Stomach (tissue), 9 donors: ENCODE data around the gene ATXN2. TPM values are rescaled to one million over a fixed set of nuclear protein-coding genes. Genes with fewer than 3 reads are reported as not detected.

Source experiments
- DNase-seq, 2 donors: peaks; one replicate each; pipeline versions ENCODE4 v3.0.0 to v3.0.0-alpha.2; 2013 to 2019
- H3K27ac ChIP-seq, 5 donors: fragments of 200-600 bp in 4 of 5; sonication (generic) in 4 of 5; one replicate each; pipeline ENCODE4 v1.5.1; 2013 to 2019; ENCODE audit warnings: mild to moderate bottlenecking in 1 of 5, moderate library complexity in 1 of 5
- H3K27me3 ChIP-seq, 3 donors: fragments of 200-600 bp; sonication (generic); one replicate each; pipeline ENCODE4 v1.5.1; 2017 to 2019; ENCODE audit warnings: mixed run types in 1 of 3
- H3K36me3 ChIP-seq, 4 donors: fragments of 200-600 bp; sonication (generic); 1 replicate in 3 of 4; 2 replicates in 1 of 4; pipeline ENCODE4 v1.5.1; 2016 to 2019
- H3K4me1 ChIP-seq, 4 donors: fragments of 200-600 bp; sonication (generic); one replicate each; pipeline ENCODE4 v1.5.1; 2016 to 2019
- H3K4me3 ChIP-seq, 4 donors: fragments of 200-600 bp; sonication (generic) in 3 of 4; one replicate each; pipeline ENCODE4 v1.5.1; 2016 to 2019; ENCODE audit warnings: mild to moderate bottlenecking in 1 of 4
- H3K9me3 ChIP-seq, 4 donors: fragments of 200-600 bp; sonication (generic); one replicate each; pipeline ENCODE4 v1.5.1; 2016 to 2019
- CTCF ChIP-seq, 7 experiments: fragments of 450-650 bp in 4 of 7; fragments of 200-600 bp in 3 of 7; sonication (generic) in 3 of 7; IDR thresholded peaks; one replicate each; pipeline ENCODE4 v1.5.1; 2016 to 2019; ENCODE audit warnings: antibody characterized with exemption in 7 of 7, control low read depth in 2 of 7, mild to moderate bottlenecking in 1 of 7
- EP300 ChIP-seq: sonication (generic); formaldehyde crosslinking; IDR thresholded peaks from one replicate; pipeline ENCODE4 v1.6.1; 2017; ENCODE audit warnings: antibody characterized with exemption
- POLR2A ChIP-seq, 4 donors: fragments of 450-650 bp; IDR thresholded peaks; one replicate each; pipeline ENCODE4 v1.6.1; 2016; ENCODE audit warnings: antibody characterized with exemption in 4 of 4, control low read depth in 2 of 4, mild to moderate bottlenecking in 1 of 4, moderate library complexity in 1 of 4
- POLR2AphosphoS5 ChIP-seq, 3 donors: sonication (generic); formaldehyde crosslinking; IDR thresholded peaks; one replicate each; pipeline ENCODE4 v1.6.1; 2016; ENCODE audit warnings: antibody characterized with exemption in 3 of 3
- WGBS, 5 donors: extraction: QIAGEN DNeasy Blood & Tissue Kit in 3 of 5; methylation state at CpG; one replicate each; pipeline versions ENCODE4 v1.1.5 to v1.1.7; 2013 to 2018; 5-methylcytosine and 5-hydroxymethylcytosine counted together
- intact Hi-C: fragments of 100-400 bp; cut with DNase I; formaldehyde crosslinking; loops from one replicate; pipeline ENCODE4 v1.15.1; 2023; ENCODE audit warnings: low total_unique reads
- polyA plus RNA-seq, 3 donors: library from polyadenylated mRNA; stranded (reverse); fragments of 200-250 nt; gene quantifications; one replicate each; pipeline ENCODE4 v1.2.3, GENCODE V29; 2013
- total RNA-seq, 5 donors: library from RNA; depleted of rRNA; stranded (reverse); fragments of >200 nt; gene quantifications; one replicate each; pipeline versions ENCODE4 v1.1.0 to v1.2.3, GENCODE V29; 2014 to 2016
- donor health status: healthy with polysubstance abuse.
- donor health status: Bipolar disorder and iron deficiency.
- donor health status: healthy.

The ATXN2 gene
- total and polyA plus RNA-seq, 8 donors: 11.1 to 131 (median 61.2) TPM

- Histone ChIP-seq H3K4me3 (no peak overlapping the region), H3K4me1 (peaks cover 38 to 100% (median 83%) of the 10 kb centered on the region in 4 donors), H3K27me3 (no peaks in the 10 kb centered on the region), H3K9me3 (no peaks in the 10 kb centered on the region), H3K27ac (peak overlapping the region in 4 of 5 donors; percentile 25 to 81 (median 74)), H3K36me3 (peaks cover 12 to 73% (median 61%) of the 10 kb centered on the region in 4 donors)
- WGBS, 5 donors: 80 to 84% (median 81%) methylated on average over 6 to 10 of the region's 10 CpGs
- TF ChIP-seq EP300 (no peak), POLR2A (IDR thresholded peaks at IDR 0.05) (no peak), POLR2AphosphoS5 (IDR thresholded peaks at IDR 0.05) (no peak), CTCF (IDR thresholded peaks at IDR 0.05) (no peak)
- intact Hi-C loops: no loop called here
- DNase-seq: no peak
These were observed 156.6 kb downstream of the ATXN2 start for GRCh38 chr12:111442301-111443045.

- Histone ChIP-seq H3K27ac (peak overlapping the region in 2 of 5 donors; percentile 47 to 70), H3K4me1 (peaks cover 34 to 100% (median 78%) of the 10 kb centered on the region in 4 donors), H3K27me3 (no peaks in the 10 kb centered on the region), H3K9me3 (no peaks in the 10 kb centered on the region), H3K4me3 (no peak overlapping the region), H3K36me3 (peaks cover 6 to 62% (median 49%) of the 10 kb centered on the region in 4 donors)
- WGBS, 5 donors: 84 to 93% (median 89%) methylated on average over 6 to 7 of the region's 7 CpGs
- DNase-seq: no peak
- no peak for TF ChIP-seq EP300
- no peak for TF ChIP-seq POLR2A (IDR thresholded peaks at IDR 0.05)
- TF ChIP-seq POLR2AphosphoS5 (IDR thresholded peaks at IDR 0.05): no peak
- no peak for TF ChIP-seq CTCF (IDR thresholded peaks at IDR 0.05)
- intact Hi-C loops: no loop called here
These were observed 157.8 kb downstream of the ATXN2 start for GRCh38 chr12:111441107-111441928.

GRCh38 chr12:111440631-111441030 lies 158.5 kb downstream of the ATXN2 start:
- H3K4me1 ChIP-seq: peaks cover 34 to 100% (median 78%) of the 10 kb centered on the region in 4 donors
- H3K9me3 ChIP-seq: no peaks in the 10 kb centered on the region
- no peak for DNase-seq
- TF ChIP-seq CTCF (IDR thresholded peaks at IDR 0.05) (no peak), POLR2AphosphoS5 (IDR thresholded peaks at IDR 0.05) (no peak), POLR2A (IDR thresholded peaks at IDR 0.05) (no peak), EP300 (no peak)
- no peaks in the 10 kb centered on the region for H3K27me3 ChIP-seq
- intact Hi-C loops: no loop called here
- peaks cover 6 to 55% (median 44%) of the 10 kb centered on the region in 4 donors for H3K36me3 ChIP-seq
- 84 to 93% (median 92%) methylated on average over 3 of the region's 3 CpGs for WGBS, 5 donors
- no peak overlapping the region for H3K4me3 ChIP-seq
- H3K27ac ChIP-seq: peak overlapping the region in 3 of 5 donors; percentile 39 to 81 (median 47)

GRCh38 chr12:111440152-111440551 lies 159.0 kb downstream of the ATXN2 start:
- H3K4me1 ChIP-seq: peaks cover 34 to 100% (median 78%) of the 10 kb centered on the region in 4 donors
- WGBS, 5 donors: 72 to 82% (median 79%) methylated on average over 8 of the region's 8 CpGs
- H3K27ac ChIP-seq: peak overlapping the region in 4 of 5 donors; percentile 32 to 81 (median 43)
- H3K36me3 ChIP-seq: peaks cover 6 to 50% (median 40%) of the 10 kb centered on the region in 4 donors
- TF ChIP-seq POLR2A (IDR thresholded peaks at IDR 0.05): no peak
- TF ChIP-seq POLR2AphosphoS5 (IDR thresholded peaks at IDR 0.05): no peak
- no peak for TF ChIP-seq CTCF (IDR thresholded peaks at IDR 0.05)
- TF ChIP-seq EP300: no peak
- no peak overlapping the region for H3K4me3 ChIP-seq
- H3K27me3 ChIP-seq: no peaks in the 10 kb centered on the region
- intact Hi-C loops: no loop called here
- no peaks in the 10 kb centered on the region for H3K9me3 ChIP-seq
- no peak for DNase-seq
